GM23248 (cell line): ENCODE results near the gene CFAP45.

Experiments used
- EZH2 ChIP-seq: fragments of 200-600 bp; sonication (generic); IDR thresholded peaks from 2 replicates; pipeline ENCODE4 v1.6.1; 2018; ENCODE audit warnings: antibody characterized with exemption, mild to moderate bottlenecking; ENCODE audit not compliant: insufficient read depth, poor library complexity, severe bottlenecking
- EZH2phosphoT487 ChIP-seq: fragments of 200-600 bp; sonication (generic); IDR thresholded peaks from 2 replicates; pipeline ENCODE4 v1.6.1; 2018; ENCODE audit warnings: antibody characterized with exemption, moderate library complexity, mild to moderate bottlenecking, low read depth; ENCODE audit not compliant: insufficient read depth

DNA sequence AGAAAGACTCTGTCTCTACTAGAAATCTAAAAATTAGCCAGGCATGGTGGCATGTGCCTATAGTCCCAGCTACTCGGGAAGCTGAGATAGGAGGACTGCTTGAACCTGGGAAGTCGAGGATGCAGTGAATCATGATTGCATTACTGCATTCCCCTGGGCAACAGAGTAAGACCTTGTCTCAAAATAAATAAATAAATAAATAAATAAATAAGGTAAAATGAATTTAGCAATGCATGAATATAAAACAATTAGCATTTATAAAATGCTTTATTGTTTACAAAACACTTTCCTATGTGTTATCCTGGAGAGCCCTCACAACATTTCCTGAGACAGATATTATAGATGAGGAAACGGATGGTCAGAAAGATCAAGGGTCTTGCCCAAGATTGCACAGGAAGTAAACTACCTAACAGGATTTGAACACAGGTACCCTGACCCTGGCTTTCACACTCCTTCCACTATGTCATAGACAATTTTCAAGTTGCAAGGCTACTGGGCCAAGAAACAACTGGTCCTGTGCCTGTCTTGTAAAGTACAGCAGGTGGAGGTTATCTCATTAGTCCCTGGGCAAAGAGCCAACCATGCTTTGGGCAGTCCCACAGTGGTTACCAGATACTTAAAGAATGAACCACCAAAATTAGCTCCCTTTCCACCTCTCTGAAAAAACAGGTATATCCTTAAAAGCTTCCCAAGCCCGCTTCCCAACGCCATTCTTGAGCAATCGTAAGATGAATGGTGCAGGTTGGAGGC, 22.1 kb downstream of the CFAP45 start:
- no peak for TF ChIP-seq EZH2
- no peak for TF ChIP-seq EZH2phosphoT487
